ENCODE data around the gene CNTROB.

The CNTROB gene, protein sequence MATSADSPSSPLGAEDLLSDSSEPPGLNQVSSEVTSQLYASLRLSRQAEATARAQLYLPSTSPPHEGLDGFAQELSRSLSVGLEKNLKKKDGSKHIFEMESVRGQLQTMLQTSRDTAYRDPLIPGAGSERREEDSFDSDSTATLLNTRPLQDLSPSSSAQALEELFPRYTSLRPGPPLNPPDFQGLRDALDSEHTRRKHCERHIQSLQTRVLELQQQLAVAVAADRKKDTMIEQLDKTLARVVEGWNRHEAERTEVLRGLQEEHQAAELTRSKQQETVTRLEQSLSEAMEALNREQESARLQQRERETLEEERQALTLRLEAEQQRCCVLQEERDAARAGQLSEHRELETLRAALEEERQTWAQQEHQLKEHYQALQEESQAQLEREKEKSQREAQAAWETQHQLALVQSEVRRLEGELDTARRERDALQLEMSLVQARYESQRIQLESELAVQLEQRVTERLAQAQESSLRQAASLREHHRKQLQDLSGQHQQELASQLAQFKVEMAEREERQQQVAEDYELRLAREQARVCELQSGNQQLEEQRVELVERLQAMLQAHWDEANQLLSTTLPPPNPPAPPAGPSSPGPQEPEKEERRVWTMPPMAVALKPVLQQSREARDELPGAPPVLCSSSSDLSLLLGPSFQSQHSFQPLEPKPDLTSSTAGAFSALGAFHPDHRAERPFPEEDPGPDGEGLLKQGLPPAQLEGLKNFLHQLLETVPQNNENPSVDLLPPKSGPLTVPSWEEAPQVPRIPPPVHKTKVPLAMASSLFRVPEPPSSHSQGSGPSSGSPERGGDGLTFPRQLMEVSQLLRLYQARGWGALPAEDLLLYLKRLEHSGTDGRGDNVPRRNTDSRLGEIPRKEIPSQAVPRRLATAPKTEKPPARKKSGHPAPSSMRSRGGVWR

DNA sequence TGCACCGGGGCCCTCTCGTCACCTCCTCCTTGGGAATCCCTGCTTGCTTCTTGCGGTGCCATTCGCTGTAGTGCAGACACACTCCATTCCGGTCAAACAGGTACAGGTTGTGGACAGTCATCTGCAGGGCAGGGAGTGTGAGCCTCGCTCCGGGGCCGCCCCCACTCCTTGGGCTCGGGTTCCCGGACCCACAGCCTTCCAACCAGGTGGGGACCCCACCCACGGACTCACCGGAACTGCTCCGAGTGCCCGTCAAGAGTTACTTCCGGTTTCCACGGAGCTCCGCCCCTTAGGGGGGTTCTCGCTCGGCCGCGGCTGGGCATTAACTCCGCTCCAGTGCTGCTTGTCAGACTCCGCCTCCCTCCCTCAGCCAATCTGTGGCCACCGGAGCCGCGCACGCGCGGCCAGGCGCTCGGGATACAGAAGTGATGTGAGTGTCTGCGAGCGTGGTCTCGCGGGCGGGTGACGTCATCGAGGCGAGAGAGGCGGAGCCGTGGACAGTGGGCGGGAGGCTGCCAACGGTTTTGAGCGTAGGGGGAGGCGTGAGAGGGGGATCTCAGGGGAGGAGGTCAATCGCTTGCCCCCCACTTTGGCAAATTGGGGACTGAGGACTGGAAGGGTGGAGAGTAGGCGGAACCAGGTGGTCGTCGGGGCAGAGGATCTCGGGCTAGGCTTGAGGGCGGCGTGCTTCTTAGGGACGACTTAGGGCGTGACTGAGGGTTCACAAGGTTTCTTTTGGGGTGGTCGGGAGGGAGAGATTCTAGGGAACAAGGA is at the start of gene CNTROB, which contains the start of gene TRAPPC1:
CNTROB (plus strand) TSS at position 498 of the 774 bp plus-strand sequence. CDS start 874 bp downstream, outside the sequence.
TRAPPC1 (minus strand) TSS at position 238 of the 774 bp plus-strand sequence; CDS start at position 121, 117 bp downstream.
- peak; percentile 97 for DNase-seq

DNA sequence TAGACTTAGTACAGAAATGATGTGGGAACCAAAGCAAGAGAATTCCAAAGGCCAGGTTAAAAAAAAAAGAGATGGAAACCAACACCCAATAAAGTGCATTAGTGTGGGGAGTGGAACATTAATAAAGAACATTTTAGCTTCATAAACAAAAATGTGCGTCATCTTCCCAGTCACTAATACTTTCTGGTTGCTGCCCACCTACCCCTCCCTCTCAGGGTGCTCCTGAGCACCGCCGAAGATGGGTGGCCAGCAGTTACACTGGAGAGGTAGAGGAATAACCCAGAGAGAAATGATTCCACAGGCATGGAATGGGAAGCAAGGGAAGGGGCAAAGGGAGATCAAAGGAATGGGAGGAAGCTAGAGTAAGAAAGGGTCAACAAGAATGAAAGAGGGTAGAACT is 49.4 kb upstream of the CNTROB start:
- DNase-seq, result no peak

DNA sequence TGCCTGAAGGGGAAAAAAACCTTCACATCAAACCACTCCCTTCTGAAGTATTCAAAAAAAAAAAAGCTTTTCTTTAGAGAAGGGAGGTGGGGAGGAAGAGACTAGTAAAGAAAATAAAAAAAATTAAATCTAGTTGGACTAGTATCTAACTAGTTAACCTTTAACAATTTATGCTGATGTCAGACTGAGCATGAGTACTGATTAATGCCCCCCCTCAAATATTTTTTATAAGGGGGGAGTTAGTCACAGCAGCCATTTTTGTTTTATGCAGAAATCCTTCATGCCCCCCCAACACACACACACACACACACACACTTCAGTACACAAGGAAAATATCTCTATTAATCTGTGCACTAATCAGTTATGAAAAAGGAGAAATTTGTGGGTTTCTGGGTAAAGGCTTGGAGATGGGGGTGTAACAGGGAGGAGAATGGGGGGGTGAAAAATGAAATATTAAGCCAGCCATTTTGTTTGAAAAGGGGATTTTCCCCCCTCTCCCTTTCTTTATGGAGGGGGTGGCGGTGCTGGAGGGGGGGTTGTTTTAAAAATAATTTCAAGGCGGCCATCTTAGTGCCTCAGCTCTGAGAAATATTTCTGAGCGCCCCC is 48.1 kb upstream of the CNTROB start:
- DNase-seq, result no peak

DNA sequence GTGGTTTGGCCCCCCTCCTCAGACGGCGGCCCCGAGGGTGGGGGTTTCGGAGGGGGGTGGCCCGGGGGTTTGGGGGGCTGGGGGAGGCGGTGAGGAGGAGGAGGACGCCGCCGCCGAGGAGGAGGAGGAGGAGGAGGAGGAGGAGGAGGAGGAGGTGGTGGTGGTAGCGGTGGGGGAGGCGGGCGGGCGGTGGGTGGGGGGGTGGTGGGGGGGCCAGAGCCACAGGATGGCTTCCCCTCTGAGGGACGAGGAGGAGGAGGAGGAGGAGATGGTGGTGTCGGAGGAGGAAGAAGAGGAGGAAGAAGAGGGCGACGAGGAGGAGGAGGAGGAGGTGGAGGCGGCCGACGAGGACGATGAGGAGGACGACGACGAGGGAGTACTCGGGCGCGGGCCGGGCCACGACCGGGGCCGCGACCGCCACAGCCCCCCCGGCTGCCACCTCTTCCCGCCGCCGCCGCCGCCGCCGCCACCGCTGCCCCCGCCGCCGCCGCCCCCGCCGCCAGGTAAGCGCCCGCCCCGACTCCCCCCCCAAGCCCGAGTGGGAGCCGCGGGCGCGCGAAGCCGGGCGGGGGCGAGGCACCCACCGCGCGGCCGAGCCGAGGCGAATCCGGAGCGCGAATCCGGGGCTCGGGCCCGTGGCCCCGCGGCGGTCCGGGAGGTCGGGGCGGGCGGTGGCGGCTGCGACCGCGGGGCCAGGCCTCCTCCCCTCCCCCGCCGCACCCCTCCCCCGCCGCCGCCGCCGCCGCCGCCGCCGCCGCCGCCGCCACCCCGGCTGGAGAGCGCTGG is 47.2 kb upstream of the CNTROB start:
- DNase-seq, result no peak

DNA sequence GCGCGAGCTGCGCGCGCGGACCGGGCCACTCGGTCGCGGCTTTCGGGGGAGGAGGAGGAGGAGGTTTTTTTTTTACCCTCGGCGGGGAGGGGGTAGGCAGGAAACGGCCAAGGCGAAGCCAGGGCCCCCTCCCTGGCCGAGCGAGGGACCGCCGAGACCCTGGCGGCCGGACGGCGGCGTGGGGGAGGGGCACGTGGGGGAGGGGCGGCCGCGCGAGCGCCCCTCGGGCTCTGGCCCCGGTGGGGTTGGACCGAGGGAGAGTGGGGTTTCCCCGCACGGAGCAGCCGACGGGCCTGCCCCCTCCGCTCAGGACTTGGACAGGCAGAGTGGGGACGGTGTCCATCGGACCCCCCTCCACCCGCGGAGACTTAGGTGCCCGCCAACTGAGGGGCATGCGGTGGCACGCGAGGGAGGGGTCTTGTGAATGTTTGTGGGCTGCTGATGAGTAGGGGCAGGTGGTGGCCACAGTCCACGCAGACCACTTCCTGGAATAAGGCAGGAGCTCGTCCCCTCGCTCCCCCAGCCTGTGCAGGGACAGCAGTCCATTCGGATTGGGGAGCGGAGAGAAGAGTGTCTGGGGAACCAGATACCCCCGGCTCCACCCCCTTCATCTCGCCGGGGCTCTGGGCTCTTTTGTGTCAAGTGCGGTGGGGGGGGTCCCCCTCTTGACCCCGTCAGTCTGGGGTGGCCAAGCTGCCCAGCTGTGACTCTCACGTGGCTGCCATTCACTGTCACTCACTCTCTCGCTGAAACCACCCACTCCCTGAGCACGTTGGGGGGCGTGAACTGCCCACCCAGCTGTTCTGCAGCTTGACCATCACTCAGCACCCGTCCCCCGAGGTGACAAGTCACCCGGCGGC is 46.4 kb upstream of the CNTROB start:
- no peak for DNase-seq

DNA sequence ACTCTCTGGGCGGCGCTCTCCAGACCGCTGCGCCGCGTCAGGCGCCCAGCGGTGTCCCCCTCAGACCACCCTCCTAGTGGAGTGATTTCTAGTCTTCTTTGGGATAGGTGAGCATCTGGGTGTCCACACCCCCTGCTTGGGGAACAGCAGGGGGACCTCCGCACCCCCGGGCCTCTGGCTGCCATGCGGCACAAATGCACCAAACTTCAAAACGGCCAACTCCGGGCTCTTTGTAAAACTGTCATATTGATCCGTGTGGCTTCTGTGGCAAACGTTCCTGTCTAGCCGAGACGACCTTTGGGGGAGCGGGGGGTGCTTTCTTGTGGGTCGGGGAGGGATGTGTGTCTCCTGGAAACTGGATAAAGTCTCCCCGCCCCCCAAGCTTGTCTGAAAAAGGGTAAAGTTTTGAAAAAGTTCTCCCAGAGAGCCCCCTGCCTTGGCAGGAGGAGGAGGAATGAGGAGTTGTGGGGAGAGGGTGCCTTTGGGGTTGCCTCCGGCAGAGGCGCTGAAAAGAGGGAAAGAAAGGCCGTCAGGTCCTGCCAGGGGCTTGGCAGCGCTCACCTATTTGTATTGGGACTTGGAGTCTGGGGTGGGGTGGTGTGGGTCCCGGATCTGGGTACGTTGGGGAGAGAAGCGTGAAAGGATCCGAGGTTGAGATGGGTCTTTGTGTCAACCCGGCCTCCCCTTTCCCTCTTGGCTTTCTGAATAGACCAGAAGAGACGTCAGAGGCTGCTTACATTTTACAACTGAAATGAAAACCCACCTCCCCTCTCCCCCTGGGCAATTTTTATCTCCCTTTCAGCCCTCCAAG is 45.6 kb upstream of the CNTROB start:
- DNase-seq, result no peak

DNA sequence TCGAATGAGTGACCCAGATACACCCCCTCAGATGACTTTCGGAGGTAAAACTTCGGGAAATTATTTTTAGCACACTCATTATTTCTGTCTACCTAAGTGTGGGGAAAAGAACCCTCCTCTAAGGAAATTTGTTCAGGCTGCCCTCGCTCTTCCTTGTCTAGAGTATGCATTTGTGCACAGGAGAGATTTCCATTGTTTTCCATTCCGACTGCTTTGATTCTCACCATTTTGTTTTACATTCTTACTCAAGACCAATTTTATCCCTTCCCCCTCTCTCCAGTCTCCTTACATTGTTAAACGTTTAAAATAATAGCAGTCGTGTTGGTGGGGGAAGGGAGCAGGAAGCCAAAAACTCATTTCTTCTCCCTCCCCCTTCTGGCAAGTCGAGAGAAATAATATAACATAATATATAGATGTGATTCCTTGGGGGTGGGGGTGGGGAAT is 44.9 kb upstream of the CNTROB start:
- no peak for DNase-seq

DNA sequence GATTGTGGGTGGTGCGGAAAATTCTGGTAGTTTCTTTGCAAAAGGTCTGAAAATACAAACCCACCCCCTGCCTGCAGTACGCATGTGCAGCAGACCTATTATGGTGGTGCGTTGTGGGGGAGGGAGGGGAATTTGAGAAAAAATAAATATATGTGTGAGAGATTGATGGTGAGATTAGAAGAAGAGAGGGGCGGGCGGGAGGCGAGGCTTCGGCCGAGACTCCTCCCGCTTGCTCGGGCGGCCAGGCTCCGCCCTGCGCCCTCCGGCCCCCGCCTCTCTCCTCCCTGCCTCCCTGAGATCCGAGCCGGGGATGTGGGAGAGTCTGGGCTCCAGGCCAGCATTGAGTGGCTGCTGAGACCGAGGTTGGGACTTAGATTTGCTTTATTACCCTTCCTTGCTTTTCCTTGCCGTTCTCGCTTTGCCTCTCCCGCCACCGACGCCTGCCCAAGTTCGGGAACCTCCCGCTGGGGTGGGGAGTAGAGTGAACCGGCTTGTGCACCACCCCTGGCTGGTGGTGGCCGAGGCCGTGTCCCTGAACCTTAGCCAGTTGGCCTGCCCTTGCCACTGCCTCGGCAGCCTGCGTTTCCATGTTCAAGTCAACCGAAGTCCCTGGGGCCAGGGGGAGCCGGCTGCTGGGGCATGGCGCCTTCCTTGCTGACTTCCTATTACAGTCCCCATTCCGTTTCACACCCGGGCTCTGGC is 44.4 kb upstream of the CNTROB start:
- peak; percentile 97 for DNase-seq

DNA sequence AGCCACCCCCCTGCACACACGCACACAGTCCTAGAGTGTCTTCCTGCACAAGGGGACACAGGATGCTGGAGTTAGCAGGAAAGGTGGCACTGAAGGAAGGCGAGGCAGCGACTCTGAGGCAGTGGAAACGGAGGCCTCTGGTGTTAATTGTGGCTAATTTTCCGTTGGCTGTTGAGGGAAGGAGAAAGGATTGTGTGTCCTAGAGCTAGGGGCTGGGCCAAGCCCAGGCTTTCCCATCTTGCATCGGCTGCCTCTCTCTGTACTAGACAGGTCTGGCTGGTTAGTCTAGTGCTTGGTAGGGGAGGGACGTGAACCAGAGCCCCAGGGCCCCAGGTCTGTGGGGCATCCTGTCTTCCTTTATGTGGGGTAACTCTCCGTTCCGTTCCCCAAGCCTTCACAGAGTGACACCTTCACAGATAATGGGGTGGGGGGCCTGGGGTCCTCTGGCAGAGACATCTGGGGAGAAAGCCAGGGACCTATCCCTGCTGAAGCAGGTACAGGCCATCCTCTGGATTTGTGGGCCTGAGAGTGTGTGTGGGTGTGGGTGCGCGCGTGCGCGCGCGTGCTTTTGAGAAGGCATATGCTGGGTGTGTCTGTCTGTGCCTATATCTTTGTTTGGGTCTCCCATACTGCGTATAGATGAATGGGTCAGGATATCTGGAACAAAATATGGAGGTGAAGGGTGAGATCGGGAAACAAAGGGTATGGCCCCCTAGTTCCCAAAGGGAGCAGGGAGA is 43.7 kb upstream of the CNTROB start, which contains the start of gene CHD3:
CHD3 (plus strand) TSS at position 606 of the 737 bp plus-strand sequence. CDS start 212 bp downstream, outside the sequence.
- no peak for DNase-seq

DNA sequence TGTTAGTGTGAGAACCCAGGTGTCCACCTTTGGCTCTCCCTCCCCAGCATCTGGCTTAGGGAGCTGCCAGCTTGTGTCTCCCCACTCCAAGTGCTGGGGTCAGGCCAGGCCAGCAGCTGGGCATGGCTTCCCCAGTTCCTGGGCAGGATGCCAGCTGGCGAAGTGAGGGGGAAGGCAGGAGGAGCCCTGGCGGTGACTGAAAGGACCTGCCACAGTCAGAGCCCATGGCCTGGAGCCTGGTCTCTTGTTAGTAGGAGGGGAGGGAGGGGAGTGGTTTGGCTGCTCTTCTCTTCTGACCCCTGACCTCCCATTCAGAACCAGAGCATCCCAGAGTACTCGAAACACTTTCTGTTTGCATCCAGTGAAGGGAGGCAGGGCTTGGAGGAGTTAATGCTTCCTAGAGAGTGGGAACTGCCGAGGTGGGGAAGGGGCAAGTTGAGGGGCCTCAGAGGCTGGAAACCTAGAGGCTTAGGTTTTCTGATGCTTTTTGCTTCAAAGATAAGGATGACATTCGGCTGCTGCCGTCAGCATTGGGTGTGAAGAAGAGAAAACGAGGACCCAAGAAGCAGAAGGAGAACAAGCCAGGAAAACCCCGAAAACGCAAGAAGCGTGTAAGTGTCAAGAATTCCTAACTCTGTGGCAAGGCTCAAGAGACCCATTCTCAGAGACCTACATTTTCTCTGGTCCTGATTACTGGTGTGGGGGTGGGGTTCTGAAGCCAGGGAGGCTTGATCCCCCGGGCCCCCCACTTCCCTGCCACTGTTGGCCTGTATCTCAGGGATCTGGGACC is 42.6 kb upstream of the CNTROB start:
- DNase-seq, result peak; percentile 61

DNA sequence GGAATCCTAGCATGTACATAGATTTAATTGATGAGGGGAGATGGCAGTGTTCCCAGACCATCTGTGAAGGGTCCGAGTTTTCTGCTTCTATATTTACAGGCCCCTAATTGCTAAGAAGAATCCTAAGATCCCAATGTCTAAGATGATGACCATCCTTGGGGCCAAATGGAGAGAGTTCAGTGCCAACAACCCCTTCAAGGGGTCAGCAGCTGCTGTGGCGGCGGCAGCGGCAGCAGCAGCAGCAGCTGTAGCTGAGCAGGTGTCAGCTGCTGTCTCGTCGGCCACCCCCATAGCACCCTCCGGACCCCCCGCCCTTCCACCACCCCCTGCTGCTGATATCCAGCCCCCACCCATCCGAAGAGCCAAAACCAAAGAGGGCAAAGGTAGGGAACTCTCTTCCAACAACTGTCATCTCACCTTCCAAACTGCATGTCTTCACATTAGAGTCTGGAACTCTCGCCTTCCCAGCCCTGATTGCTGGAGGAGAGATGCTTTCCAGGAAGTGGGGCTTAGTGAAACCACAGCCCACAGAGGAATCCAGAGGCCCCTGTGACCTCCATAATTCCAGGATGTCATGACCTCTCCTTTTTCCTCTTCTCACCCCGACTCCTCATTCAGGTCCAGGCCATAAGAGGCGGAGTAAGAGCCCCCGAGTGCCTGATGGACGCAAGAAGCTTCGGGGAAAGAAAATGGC is 38.7 kb upstream of the CNTROB start:
- no peak for DNase-seq

DNA sequence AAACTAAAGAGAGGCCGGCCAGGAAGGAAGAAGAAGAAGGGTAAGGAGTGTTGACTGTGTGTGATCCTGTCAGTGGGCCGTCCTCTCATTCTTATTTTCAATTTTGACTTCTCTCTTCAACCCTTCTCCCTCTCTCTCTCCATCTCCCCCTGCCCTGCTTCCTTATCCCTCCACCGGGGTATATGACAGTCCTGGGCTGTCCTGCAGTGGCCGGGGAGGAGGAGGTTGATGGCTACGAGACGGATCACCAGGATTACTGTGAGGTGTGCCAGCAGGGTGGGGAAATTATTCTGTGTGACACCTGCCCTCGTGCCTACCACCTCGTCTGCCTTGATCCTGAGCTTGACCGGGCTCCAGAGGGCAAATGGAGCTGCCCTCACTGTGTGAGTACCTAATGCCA is 37.8 kb upstream of the CNTROB start:
- DNase-seq, result no peak

DNA sequence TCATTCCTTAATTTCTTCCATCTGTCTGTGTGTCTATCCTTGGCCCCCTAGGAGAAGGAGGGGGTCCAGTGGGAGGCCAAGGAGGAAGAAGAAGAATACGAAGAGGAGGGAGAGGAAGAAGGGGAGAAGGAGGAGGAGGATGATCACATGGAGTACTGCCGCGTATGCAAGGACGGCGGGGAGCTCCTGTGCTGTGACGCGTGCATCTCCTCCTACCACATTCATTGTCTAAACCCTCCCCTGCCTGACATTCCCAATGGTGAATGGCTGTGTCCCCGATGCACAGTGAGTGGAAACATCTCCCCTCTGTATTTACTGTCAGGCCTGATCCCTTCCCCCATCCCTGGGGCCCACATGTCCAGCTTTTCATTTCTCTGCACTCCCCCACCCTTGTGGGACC is 37.1 kb upstream of the CNTROB start:
- DNase-seq, result no peak

DNA sequence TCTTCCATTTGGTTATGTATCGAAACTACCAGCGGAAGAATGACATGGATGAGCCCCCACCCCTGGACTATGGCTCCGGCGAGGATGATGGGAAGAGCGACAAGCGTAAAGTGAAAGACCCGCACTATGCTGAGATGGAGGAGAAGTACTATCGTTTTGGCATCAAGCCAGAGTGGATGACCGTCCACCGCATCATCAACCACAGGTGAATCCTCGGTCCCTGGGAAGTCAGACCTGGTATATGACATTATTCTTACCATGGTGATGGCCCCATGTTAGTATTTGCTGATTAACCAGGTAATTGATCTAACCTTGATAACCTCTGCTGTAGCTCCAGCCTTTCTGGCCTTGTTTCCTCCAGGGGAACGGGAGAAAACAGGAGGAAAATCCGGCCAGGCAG is 34.9 kb upstream of the CNTROB start:
- DNase-seq, result no peak

DNA sequence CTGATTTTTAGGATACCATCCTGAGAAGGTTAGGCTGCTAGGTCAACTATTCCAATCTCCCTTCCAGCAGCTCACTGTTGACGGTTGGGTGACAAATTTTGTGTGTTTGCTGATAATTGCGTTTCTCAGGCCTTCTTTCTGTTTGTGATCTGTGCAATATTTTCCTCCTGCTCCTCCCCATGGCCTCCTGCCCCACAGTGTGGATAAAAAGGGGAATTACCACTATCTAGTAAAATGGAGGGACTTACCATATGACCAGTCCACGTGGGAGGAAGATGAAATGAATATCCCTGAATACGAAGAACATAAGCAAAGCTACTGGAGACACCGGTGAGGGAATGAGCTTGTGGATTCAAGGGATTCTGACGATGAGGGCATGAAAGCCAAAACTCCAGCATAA is 34.2 kb upstream of the CNTROB start:
- no peak for DNase-seq
